ENCODE results near the gene ABCA1.

GRCh38 chr9:104879555-104880309 lies 48.2 kb downstream of the ABCA1 start:
- no peak for TF ChIP-seq CTCF (IDR thresholded peaks at IDR 0.05; ENCODE audit: insufficient read depth, low read length, poor library complexity, severe bottlenecking)
- TF ChIP-seq EZH2phosphoT487 (conservative IDR thresholded peaks at IDR 0.05; ENCODE audit: low read length) = no peak

All from SU-DHL-6 (cell line).